Lower leg skin (tissue), 3 donors: ENCODE data around the gene PLEK2.

Experiments used
- POLR2A ChIP-seq, 2 donors: fragments of 450-650 bp; IDR thresholded peaks; one replicate each; pipeline ENCODE4 v1.6.1; 2016 to 2017; ENCODE audit warnings: antibody characterized with exemption in 2 of 2, mild to moderate bottlenecking in 1 of 2, moderate library complexity in 1 of 2
- TF ChIP-seq, protein P1 (sequence below), 3 donors: fragments of 450-650 bp; IDR thresholded peaks; one replicate each; pipeline ENCODE4 v1.5.1; 2016; ENCODE audit warnings: antibody characterized with exemption in 3 of 3, mild to moderate bottlenecking in 3 of 3, moderate library complexity in 2 of 3

DNA sequence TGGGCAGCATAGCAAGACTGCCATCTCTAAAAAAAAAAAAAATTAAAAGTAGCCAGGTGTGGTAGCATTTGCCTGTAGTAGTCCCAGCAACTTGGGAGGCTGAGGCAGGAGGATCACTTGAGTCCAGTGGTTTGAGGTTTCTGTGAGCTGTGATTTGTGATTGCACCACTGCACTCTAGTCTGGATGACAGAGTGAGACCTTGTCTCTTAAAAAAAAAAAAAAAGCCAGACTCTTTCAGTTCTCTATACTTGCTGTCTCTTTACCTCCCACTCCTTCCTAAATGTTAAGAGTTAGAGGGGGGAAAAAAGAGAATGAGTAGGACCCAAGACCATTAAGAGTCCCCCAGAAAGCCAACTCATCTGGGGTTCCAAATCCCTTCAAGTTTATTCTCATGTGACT, 34.0 kb downstream of the PLEK2 start:
- no peak for TF ChIP-seq POLR2A (IDR thresholded peaks at IDR 0.05)
- TF ChIP-seq, protein P1, sequence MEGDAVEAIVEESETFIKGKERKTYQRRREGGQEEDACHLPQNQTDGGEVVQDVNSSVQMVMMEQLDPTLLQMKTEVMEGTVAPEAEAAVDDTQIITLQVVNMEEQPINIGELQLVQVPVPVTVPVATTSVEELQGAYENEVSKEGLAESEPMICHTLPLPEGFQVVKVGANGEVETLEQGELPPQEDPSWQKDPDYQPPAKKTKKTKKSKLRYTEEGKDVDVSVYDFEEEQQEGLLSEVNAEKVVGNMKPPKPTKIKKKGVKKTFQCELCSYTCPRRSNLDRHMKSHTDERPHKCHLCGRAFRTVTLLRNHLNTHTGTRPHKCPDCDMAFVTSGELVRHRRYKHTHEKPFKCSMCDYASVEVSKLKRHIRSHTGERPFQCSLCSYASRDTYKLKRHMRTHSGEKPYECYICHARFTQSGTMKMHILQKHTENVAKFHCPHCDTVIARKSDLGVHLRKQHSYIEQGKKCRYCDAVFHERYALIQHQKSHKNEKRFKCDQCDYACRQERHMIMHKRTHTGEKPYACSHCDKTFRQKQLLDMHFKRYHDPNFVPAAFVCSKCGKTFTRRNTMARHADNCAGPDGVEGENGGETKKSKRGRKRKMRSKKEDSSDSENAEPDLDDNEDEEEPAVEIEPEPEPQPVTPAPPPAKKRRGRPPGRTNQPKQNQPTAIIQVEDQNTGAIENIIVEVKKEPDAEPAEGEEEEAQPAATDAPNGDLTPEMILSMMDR (IDR thresholded peaks at IDR 0.05) = no peak
